COLO829 (cell line): Measurements from ENCODE around the gene PRDX3.
"Not testable (repeated sequence)": the region's sequence is repeated elsewhere in the genome, so short reads cannot be mapped to it uniquely, and the experiment has no call there.

ENCODE experiments used
- DNase-seq: peaks from one replicate; pipeline ENCODE4 v3.0.0; 2012; ENCODE audit warnings: low spot score

PRDX3 gene

DNA sequence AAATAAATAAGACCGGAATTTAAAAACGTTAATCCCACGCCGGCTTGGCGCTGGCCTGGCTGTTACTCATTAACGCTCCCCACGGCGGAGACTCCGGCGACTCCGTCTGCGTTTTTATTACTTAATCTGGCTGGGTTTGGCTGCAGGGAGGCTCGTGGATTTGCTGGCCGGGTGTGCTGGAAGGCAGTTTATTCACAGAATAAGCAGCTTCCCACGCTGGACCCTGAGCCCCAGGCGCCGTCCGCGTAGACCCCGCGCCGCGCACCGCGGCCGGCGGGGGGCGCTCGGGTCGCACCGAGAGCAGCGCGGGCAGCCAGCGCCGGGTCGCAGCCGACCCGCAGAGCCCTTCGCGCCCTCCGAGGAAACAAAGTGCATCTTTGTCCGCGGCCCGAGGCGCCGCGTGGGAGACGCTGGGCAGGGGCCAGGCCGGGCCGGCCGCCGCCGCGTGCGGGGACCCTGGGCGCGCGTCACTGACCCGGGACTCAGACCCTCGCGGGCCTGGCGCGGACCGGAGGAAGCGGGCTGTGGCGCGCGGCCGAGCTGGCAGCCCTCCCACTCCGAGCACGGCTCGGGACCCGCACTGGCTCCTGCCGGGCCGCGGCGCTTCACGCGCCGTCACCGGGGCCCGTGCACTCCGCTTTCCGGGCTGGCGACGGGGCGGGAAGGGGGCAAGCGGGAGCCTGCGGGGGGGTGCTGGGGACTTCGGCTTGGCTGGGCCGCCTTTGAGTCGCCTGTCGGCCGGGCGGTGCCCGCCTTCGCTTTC lies 28.2 kb upstream of the PRDX3 start:
- peak; percentile 33 for DNase-seq

- peak; percentile 71 for DNase-seq
Measured at GRCh38 chr10:119205894-119206602, 27.4 kb upstream of the PRDX3 start.

DNA sequence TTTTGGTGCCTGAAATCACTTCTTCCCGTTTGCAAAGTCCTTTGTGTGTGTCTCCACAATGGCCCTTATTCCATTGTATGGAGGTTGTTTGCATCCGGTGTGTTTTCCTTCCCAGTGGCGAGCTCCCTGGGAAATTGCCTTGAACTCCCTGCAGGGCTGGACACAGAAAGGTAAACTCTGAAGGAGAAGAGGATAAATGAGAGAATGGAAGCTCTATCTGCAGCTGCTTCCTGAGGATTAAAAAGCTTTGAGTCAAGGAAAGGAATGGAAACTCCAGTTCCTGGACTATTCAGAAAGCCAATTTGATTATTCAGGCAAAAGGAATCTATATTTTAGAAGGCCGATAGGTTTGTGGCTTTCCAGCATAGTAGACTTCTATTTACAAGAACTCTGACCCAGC lies 24.4 kb upstream of the PRDX3 start:
- DNase-seq = no peak

- DNase-seq = no peak
Measured at GRCh38 chr10:119201233-119201632, 22.6 kb upstream of the PRDX3 start.

DNA sequence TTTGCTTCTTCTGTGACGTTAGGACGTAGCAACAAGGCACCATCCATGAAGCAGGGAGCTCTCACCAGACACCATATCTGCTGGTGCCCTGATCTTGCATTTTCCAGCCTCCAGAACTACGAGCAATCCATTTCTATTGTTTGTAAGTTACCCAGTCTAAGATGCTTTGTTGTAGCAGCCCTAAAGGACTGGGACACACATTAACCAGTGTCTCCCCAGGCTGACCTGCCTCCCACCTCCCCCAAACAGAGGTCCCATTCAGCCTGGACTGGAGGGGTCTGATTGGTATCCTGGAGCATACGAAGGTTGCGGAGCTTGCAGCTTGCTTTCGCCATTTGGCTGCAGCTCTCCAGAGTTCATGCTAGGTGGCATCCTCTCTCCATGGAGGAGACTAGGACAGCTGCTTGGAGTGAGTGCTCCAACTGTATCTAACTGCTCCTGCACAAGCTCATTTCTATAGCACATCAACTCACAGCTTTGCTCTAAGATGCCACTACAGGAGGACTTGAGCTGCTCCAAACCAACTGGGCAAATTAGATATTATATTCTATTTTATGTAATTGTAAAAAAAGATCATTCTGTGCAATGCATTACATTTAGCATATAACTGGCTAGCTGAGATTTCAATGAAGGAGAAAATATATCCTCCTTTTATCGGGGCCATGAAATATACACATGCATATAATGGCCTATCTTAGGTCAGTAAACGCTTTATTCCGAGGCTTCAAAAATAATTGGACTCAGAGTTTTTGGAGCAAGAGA lies 20.8 kb upstream of the PRDX3 start:
- DNase-seq = peak; percentile 62

- no peak for DNase-seq
Measured at GRCh38 chr10:119198438-119198837, 19.8 kb upstream of the PRDX3 start.

- peak; percentile 51 for DNase-seq
Measured at GRCh38 chr10:119197921-119198320, 19.3 kb upstream of the PRDX3 start.

- no peak for DNase-seq
Measured at GRCh38 chr10:119191881-119192280, 13.3 kb upstream of the PRDX3 start.

DNA sequence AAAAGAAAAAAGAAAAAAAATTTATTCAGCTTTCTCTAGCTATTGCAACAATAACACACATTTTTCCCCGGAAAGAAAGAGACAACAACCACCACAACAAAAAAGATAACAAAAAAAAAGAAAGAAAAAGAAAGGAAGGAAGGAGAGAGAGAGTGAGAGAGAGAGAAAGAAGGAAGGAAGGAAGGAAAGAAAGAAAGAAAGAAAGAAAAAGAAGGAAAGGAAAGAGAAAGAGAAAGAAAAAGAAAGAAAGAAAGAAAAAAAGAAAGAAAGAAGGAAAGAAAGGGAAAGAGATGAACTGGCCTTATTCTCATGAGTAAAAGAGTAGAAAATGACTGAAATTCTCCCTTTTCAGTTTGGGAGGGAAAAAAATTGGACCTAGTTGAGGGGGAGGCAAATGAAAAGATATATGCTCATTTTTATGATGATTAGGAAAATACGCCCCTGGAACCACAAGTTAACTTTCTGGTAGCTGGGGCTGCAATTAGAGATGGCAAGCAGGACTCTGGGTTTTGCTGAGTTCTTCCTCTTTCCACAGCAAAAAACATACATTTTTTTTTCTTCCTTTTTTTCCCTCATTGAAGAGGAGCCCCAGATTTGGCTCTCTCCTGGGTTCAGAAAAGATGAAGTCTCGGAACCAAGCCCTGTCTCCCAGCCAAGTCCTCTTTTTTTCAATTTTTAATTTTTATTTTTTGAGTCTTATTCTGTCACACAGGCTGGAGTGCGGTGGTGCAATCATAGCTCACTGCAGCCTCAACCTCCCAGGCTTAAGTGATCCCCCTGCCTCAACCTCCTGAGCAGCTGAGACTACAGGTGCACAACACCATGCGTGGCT lies 12.6 kb upstream of the PRDX3 start:
- no peak for DNase-seq

DNA sequence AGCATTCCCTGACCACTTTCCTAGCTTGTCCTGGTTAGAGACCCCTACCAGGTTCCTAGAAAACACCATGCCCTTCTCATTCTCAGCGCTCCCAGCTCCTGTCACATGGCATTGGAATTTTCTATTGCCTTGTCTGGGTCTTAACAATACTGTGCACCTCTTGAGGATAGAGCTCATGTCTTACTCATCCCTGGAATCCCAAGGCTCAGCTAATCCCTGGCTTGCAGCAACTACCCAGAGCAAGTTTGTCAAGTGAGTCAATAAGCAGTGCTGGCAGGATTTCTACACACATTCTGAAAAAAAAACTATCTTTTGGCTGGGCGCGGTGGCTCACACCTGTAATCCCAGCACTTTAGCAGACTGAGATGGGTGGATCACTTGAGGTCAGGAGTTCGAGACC lies 11.7 kb upstream of the PRDX3 start:
- DNase-seq = peak; percentile 36

DNA sequence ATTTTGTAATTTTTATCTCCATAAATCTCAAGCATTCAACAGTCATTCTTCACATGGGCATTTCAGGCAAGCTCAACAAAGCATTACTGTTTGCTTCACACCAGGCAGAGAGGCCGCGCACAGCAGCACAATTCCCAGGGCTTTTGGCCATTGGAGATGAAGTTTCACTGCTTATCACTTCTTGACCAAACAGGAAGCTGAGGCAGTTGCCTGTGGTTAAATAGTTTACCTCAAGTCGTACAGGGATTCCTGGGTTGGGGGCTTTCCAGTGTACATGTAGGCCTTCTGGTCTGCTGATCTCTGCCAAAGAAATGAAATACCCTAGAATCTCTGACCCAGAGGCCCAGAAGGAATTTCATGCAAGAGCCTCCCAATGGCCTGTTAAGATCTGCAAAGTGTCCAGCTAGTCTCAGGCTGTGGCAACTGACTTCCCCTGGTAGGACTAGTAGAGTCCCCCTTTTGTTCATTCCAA lies 11.2 kb upstream of the PRDX3 start:
- DNase-seq = peak; percentile 70

DNA sequence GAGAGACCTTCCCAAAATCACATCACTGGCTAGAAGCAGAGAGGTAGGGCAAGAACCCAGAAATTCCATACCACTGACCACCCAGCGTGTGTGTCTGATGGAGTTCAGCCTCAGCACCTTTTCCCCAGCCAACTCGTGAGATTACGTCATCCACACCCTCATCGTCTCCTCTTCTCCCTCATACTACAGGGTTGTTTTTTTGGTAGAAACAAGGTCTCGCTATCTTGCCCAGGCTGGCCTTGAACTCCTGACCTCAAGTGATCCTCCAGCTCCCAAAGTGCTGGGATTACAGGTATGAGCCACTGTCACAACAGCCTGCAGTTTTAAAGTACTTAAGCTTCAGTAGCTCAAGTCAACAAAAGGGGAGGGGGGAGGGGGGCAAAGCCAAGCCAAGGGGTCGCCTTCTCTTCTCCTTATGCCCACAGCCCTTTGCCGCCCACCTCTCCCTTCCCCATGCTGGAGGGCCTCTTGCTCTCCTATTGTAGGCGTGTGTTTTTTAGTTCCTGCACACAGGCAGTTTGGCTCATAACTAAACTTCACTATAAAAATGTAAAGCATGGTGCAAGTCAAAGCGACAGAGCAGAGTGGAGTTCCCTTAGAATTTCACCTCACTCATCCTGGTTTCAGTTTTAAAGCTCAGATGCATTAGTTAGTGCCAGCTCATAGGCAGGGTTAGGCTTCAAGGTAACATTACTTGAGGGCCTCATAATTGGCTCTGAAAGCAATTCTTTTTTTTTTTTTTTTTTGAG lies 5.2 kb upstream of the PRDX3 start:
- DNase-seq = no peak

GRCh38 chr10:119180850-119181400 lies 2.3 kb upstream of the PRDX3 start:
- DNase-seq = not testable (repeated sequence)

DNA sequence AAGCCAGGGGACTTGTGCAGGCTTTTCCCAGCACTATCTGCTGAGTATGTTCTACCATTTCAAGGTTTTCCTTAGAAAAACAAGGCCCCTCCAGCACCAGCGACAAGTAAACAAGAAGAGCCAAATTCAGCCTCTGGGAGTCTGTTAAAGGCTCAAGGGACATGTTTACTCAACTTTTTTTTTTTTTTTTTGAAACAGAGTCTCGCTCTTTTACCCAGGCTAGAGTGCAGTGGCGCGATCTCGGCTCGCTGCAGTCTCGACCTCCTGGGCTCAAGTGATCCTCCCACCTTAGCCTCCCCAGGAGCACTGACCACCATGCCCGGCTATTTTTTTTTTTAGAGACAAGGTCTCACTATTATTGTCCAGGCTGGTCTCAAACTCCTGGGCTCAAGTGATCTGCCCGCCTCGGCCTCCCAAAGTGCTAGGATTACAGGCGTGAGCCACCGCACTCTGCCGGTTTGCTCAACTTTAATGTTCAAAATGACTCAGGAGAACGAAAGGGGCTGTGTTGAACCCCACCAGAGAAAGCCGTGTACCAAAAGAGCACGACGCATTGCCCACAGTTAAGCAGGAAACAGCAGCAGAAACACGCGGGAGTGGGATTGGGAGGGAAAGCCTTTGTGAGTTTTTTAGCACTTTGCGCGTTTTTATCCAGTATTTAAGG lies 772 bp downstream of the PRDX3 start:
- DNase-seq = no peak

DNA sequence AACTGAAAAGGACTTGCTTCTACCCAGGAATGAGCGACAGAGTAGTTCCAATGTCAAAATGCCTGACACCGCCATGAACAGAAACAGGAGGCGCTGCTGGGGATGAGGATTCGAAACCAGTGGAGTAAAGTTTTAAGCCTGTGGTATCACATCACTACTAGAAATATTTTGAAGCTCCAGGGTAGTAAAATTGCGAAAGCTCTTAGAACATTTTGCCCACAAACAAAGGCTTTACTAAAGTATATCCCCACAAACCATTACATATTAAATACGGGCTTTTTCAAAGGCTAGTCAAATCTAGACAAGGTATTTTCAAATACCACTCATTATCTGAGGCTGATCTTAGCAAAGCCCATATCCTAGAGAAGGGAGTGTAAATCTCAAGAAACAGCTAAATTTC lies 2.4 kb downstream of the PRDX3 start:
- DNase-seq = no peak

- DNase-seq = no peak
Measured at GRCh38 chr10:119174109-119174508, 4.5 kb downstream of the PRDX3 start.

DNA sequence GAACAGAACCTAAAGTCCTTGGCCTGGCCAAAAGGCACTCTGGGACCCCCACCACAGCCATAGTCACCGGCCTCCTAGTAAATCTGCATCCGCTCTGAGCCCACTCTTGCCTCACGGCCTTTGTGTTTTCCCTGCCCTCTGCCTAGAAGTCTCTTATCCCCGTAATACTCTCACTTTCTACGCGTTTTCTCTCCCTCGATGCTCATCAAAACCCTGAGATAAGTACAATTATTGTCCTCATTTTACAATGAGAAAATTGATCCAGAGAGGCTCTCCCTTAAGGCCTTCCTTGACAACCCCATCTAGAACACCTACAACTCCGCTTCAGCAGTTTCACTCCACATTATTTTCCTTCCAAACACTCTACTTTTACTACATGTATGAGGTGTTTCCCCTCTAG lies 11.6 kb downstream of the PRDX3 start:
- DNase-seq = no peak

DNA sequence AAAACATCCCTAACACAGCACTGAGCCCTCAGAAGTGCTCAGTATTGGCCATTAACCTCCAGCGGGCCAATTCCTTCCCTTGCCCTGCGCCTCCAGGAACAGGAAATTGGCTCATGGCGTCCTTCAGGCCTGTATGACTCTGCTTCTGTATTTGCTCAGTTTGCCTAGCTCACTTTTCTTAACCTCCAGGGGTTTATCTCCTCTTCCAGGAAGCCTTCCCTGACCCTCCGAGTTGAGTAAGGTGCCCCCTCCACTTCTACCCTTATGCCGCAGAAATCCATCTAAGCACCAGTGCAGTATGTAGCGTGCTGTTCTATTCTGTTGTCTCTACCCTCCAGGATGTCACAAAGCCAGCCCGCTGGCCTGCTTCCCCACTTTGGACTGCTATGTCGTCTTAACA lies 12.0 kb downstream of the PRDX3 start:
- DNase-seq = no peak

- no peak for DNase-seq
Measured at GRCh38 chr10:119166118-119166500, 12.5 kb downstream of the PRDX3 start.
